ENCODE data around the gene TNF. TPM values are rescaled to one million over a fixed set of nuclear protein-coding genes. Genes with fewer than 3 reads are reported as not detected.
A peak's percentile ranks its signal among the peaks of the same experiment; 100 is the strongest.

The TNF gene
- total RNA-seq, 1 experiment from 2014 or later: 0.31 TPM

GRCh38 chr6:31541658-31542521 is 33.5 kb upstream of the TNF start, which contains the start of gene DDX39B (continued):
- TF ChIP-seq FOXP4 (CRISPR knock-in tag; IDR thresholded peaks at IDR 0.05): peak; percentile 55; the same call in 1 of the 2 replicates
- TF ChIP-seq ZNF281 (CRISPR knock-in tag; IDR thresholded peaks at IDR 0.05): 0 out of 2 replicates have a peak, but pooled peaks have one; percentile 21
- TF ChIP-seq PRRX2 (CRISPR knock-in tag; IDR thresholded peaks at IDR 0.05): no peak
- TF ChIP-seq E2F4 (CRISPR knock-in tag; IDR thresholded peaks at IDR 0.05; ENCODE audit: borderline replicate concordance, low read depth): no peak
- TF ChIP-seq PREB (CRISPR knock-in tag; IDR thresholded peaks at IDR 0.05; ENCODE audit: borderline replicate concordance): 0 out of 2 replicates have a peak, but pooled peaks have one; percentile 8
- peak; percentile 79 for TF ChIP-seq MAX (CRISPR knock-in tag; IDR thresholded peaks at IDR 0.05)
- TF ChIP-seq ZNF396 (CRISPR knock-in tag; IDR thresholded peaks at IDR 0.05; ENCODE audit: borderline replicate concordance): no peak
- no peak; the same call in none of the 2 replicates for TF ChIP-seq FOXK1 (CRISPR knock-in tag; IDR thresholded peaks at IDR 0.05)
- no peak for TF ChIP-seq ZNF121 (CRISPR knock-in tag; IDR thresholded peaks at IDR 0.05)
- TF ChIP-seq ERG (CRISPR knock-in tag; IDR thresholded peaks at IDR 0.05): no peak
- no peak; the same call in 1 of the 2 replicates for TF ChIP-seq HMGXB4 (CRISPR knock-in tag; IDR thresholded peaks at IDR 0.05)
- no peak for TF ChIP-seq GRHL2 (CRISPR knock-in tag; IDR thresholded peaks at IDR 0.05; ENCODE audit: insufficient replicate concordance, severe bottlenecking)
- TF ChIP-seq ELF4 (CRISPR knock-in tag; IDR thresholded peaks at IDR 0.05; ENCODE audit: low read depth): no peak
- TF ChIP-seq TEAD1 (CRISPR knock-in tag; IDR thresholded peaks at IDR 0.05): 0 out of 2 replicates have a peak, but pooled peaks have one; percentile 46
- no peak for TF ChIP-seq ZNF317 (CRISPR knock-in tag; IDR thresholded peaks at IDR 0.05; ENCODE audit: borderline replicate concordance, low read depth)
- 0 out of 2 replicates have a peak, but pooled peaks have one; percentile 19 for TF ChIP-seq EMX1 (CRISPR knock-in tag; IDR thresholded peaks at IDR 0.05)
- TF ChIP-seq E2F5 (CRISPR knock-in tag; IDR thresholded peaks at IDR 0.05): peak; percentile 78; the same call in 1 of the 2 replicates
- TF ChIP-seq ATF2 (CRISPR knock-in tag; IDR thresholded peaks at IDR 0.05; ENCODE audit: borderline replicate concordance, low read depth): no peak
- no peak for TF ChIP-seq ZNF263 (CRISPR knock-in tag; IDR thresholded peaks at IDR 0.05; ENCODE audit: low read depth)
- no peak for TF ChIP-seq IRF2 (CRISPR knock-in tag; IDR thresholded peaks at IDR 0.05; ENCODE audit: borderline replicate concordance, low read depth)
- 0 out of 2 replicates have a peak, but pooled peaks have one; percentile 46 for TF ChIP-seq KAT7 (CRISPR knock-in tag; IDR thresholded peaks at IDR 0.05; ENCODE audit: borderline replicate concordance)
- TF ChIP-seq ZMAT4 (CRISPR knock-in tag; IDR thresholded peaks at IDR 0.05): no peak
